ENCODE measurements around the gene PACS2.

PACS2 gene

GRCh38 chr14:105426416-105427130 is 112.0 kb downstream of the PACS2 start:
- Histone ChIP-seq H3K4me3 (replicated peaks; ENCODE audit: low read depth, low read length) (no peak overlapping the region), H3K36me3 (ENCODE audit: control insufficient read depth, insufficient read depth, low read length) (peaks cover 15% of the 10 kb centered on the region), H3K27me3 (replicated peaks; ENCODE audit: control insufficient read depth, insufficient read depth, low read length) (no peaks in the 10 kb centered on the region)
- no peak for DNase-seq (ENCODE audit: extremely low read depth, insufficient read length)
- TF ChIP-seq CTCF (IDR thresholded peaks at IDR 0.05; ENCODE audit: insufficient read depth, low read length, poor library complexity, severe bottlenecking) = no peak

GRCh38 chr14:105427412-105427811 is 112.9 kb downstream of the PACS2 start:
- no peak overlapping the region for H3K4me3 ChIP-seq (replicated peaks; ENCODE audit: low read depth, low read length)
- H3K27me3 ChIP-seq (replicated peaks; ENCODE audit: control insufficient read depth, insufficient read depth, low read length) = no peaks in the 10 kb centered on the region
- DNase-seq (ENCODE audit: extremely low read depth, insufficient read length) = no peak
- TF ChIP-seq CTCF (IDR thresholded peaks at IDR 0.05; ENCODE audit: insufficient read depth, low read length, poor library complexity, severe bottlenecking) = no peak
- H3K36me3 ChIP-seq (ENCODE audit: control insufficient read depth, insufficient read depth, low read length) = peaks cover 15% of the 10 kb centered on the region

GRCh38 chr14:105427936-105428485 is 113.5 kb downstream of the PACS2 start:
- no peak overlapping the region for H3K4me3 ChIP-seq (replicated peaks; ENCODE audit: low read depth, low read length)
- no peak for DNase-seq (ENCODE audit: extremely low read depth, insufficient read length)
- no peaks in the 10 kb centered on the region for H3K27me3 ChIP-seq (replicated peaks; ENCODE audit: control insufficient read depth, insufficient read depth, low read length)
- H3K36me3 ChIP-seq (ENCODE audit: control insufficient read depth, insufficient read depth, low read length) = peaks cover 15% of the 10 kb centered on the region
- TF ChIP-seq CTCF (IDR thresholded peaks at IDR 0.05; ENCODE audit: insufficient read depth, low read length, poor library complexity, severe bottlenecking) = no peak

GRCh38 chr14:105430042-105430441 is 115.5 kb downstream of the PACS2 start:
- Histone ChIP-seq H3K4me3 (replicated peaks; ENCODE audit: low read depth, low read length) (no peak overlapping the region), H3K27me3 (replicated peaks; ENCODE audit: control insufficient read depth, insufficient read depth, low read length) (no peaks in the 10 kb centered on the region), H3K36me3 (ENCODE audit: control insufficient read depth, insufficient read depth, low read length) (peaks cover 11% of the 10 kb centered on the region)
- no peak for TF ChIP-seq CTCF (IDR thresholded peaks at IDR 0.05; ENCODE audit: insufficient read depth, low read length, poor library complexity, severe bottlenecking)
- DNase-seq (ENCODE audit: extremely low read depth, insufficient read length) = no peak

GRCh38 chr14:105430565-105430964 is 116.0 kb downstream of the PACS2 start:
- DNase-seq (ENCODE audit: extremely low read depth, insufficient read length) = no peak
- Histone ChIP-seq H3K27me3 (replicated peaks; ENCODE audit: control insufficient read depth, insufficient read depth, low read length) (no peaks in the 10 kb centered on the region), H3K36me3 (ENCODE audit: control insufficient read depth, insufficient read depth, low read length) (peaks cover 9% of the 10 kb centered on the region), H3K4me3 (replicated peaks; ENCODE audit: low read depth, low read length) (no peak overlapping the region)
- TF ChIP-seq CTCF (IDR thresholded peaks at IDR 0.05; ENCODE audit: insufficient read depth, low read length, poor library complexity, severe bottlenecking) = no peak
